ENCODE measurements around the gene DDR1. TPM values are rescaled to one million over a fixed set of nuclear protein-coding genes. Genes with fewer than 3 reads are reported as not detected.

Gene DDR1
- total RNA-seq, 1 experiment from 2014 or later: 95.2 TPM

DNA sequence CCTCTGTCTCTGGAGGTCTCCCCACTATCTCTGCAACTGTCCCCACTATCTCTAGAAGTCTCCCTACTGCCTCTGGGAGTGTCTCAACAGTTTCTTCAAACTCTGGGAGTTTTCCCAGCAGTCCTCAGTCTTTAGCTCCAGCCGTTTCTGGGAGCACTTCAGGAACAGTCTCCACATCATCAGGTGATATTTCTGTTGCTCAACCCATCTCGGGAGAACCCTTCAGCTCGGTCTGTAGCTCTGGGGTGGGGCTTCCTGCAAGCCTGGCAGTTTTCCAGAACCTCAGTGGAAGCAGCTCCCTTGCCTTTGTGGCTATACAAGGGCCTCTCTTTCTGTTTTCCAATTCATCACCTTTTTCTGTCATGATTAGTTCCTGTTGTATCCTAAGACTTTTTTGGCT is 50.7 kb downstream of the DDR1 start:
- Histone ChIP-seq H3K4me3 (ENCODE audit: low read depth in 2 of 2, low read length in 2 of 2) (no peak overlapping the region), H3K27ac (ENCODE audit: low read length) (no peak overlapping the region), H3K9me3 (ENCODE audit: control insufficient read depth, insufficient read depth, low read depth, low read length) (no peaks in the 10 kb centered on the region), H3K36me3 (ENCODE audit: control insufficient read depth, insufficient read depth, low read length) (no peaks in the 10 kb centered on the region), H3K27me3 (ENCODE audit: control insufficient read depth, insufficient read depth, low read length) (no peaks in the 10 kb centered on the region), H3K4me1 (ENCODE audit: control insufficient read depth, insufficient read depth, low read length) (no peaks in the 10 kb centered on the region)
- no TSS peak for BruUV-seq (replicated peaks)
- ATAC-seq (no peak), DNase-seq (ENCODE audit: low read depth, low spot score) (no peak)
- CTCF ChIA-PET: interaction anchor here (0.7 kb wide), 1 partner anchor 221 kb away, joined by 3 read pairs; no protein-coding TSS in a partner anchor
- intact Hi-C loops (cut with micrococcal nuclease; ENCODE audit: unreplicated experiment) (no loop called here), in situ Hi-C loops (cut with HindIII; ENCODE audit: low pct_unique_long_range_greater_than_20kb, low sequenced_read_pairs) (no loop called here)
- TF ChIP-seq SIN3A (IDR thresholded peaks at IDR 0.05; ENCODE audit: borderline replicate concordance, insufficient read depth, low read depth, low read length) (no peak), TCF7L2 (IDR thresholded peaks at IDR 0.05; ENCODE audit: low read depth, low read length) (no peak), POLR2AphosphoS5 (IDR thresholded peaks at IDR 0.05; ENCODE audit: low read depth, low read length) (no peak)
- TF ChIP-seq, protein P1, sequence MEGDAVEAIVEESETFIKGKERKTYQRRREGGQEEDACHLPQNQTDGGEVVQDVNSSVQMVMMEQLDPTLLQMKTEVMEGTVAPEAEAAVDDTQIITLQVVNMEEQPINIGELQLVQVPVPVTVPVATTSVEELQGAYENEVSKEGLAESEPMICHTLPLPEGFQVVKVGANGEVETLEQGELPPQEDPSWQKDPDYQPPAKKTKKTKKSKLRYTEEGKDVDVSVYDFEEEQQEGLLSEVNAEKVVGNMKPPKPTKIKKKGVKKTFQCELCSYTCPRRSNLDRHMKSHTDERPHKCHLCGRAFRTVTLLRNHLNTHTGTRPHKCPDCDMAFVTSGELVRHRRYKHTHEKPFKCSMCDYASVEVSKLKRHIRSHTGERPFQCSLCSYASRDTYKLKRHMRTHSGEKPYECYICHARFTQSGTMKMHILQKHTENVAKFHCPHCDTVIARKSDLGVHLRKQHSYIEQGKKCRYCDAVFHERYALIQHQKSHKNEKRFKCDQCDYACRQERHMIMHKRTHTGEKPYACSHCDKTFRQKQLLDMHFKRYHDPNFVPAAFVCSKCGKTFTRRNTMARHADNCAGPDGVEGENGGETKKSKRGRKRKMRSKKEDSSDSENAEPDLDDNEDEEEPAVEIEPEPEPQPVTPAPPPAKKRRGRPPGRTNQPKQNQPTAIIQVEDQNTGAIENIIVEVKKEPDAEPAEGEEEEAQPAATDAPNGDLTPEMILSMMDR (IDR thresholded peaks at IDR 0.05): no peak
- TF ChIP-seq, protein P2, sequence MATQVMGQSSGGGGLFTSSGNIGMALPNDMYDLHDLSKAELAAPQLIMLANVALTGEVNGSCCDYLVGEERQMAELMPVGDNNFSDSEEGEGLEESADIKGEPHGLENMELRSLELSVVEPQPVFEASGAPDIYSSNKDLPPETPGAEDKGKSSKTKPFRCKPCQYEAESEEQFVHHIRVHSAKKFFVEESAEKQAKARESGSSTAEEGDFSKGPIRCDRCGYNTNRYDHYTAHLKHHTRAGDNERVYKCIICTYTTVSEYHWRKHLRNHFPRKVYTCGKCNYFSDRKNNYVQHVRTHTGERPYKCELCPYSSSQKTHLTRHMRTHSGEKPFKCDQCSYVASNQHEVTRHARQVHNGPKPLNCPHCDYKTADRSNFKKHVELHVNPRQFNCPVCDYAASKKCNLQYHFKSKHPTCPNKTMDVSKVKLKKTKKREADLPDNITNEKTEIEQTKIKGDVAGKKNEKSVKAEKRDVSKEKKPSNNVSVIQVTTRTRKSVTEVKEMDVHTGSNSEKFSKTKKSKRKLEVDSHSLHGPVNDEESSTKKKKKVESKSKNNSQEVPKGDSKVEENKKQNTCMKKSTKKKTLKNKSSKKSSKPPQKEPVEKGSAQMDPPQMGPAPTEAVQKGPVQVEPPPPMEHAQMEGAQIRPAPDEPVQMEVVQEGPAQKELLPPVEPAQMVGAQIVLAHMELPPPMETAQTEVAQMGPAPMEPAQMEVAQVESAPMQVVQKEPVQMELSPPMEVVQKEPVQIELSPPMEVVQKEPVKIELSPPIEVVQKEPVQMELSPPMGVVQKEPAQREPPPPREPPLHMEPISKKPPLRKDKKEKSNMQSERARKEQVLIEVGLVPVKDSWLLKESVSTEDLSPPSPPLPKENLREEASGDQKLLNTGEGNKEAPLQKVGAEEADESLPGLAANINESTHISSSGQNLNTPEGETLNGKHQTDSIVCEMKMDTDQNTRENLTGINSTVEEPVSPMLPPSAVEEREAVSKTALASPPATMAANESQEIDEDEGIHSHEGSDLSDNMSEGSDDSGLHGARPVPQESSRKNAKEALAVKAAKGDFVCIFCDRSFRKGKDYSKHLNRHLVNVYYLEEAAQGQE (IDR thresholded peaks at IDR 0.05; ENCODE audit: insufficient read depth in 1 of 2, low read depth in 2 of 2, low read length in 1 of 2): no peak
- POLR2A ChIA-PET: no interaction called here

DNA sequence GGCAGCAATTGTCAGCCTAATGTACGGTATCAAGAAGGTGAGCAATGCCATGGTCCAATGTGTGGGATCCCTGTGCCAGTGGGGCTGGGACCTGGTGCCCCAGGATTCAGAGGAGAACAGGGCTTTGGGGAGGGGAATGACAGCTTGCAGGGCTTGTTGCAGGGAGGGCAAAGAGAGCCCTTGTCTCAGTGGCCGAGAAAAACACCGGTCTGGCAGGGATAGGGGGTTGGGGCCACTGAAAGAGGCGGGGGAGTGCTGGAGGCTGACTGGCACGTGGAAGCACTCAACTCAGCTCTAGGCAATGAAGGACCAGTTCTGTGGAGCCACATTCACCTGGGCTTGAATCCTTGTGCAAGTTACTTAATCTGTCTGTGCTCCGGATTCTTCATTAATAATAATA is 52.9 kb downstream of the DDR1 start:
- no peak overlapping the region for H3K4me3 ChIP-seq (ENCODE audit: low read depth in 2 of 2, low read length in 2 of 2)
- TF ChIP-seq SIN3A (IDR thresholded peaks at IDR 0.05; ENCODE audit: borderline replicate concordance, insufficient read depth, low read depth, low read length): no peak
- no peak for TF ChIP-seq POLR2AphosphoS5 (IDR thresholded peaks at IDR 0.05; ENCODE audit: low read depth, low read length)
- TF ChIP-seq, protein P1 (IDR thresholded peaks at IDR 0.05): no peak
- no peak for TF ChIP-seq TCF7L2 (IDR thresholded peaks at IDR 0.05; ENCODE audit: low read depth, low read length)
- TF ChIP-seq, protein P2 (IDR thresholded peaks at IDR 0.05; ENCODE audit: insufficient read depth in 1 of 2, low read depth in 2 of 2, low read length in 1 of 2): no peak
- no peaks in the 10 kb centered on the region for H3K9me3 ChIP-seq (ENCODE audit: control insufficient read depth, insufficient read depth, low read depth, low read length)
- intact Hi-C loops (cut with micrococcal nuclease; ENCODE audit: unreplicated experiment) (no loop called here), in situ Hi-C loops (cut with HindIII; ENCODE audit: low pct_unique_long_range_greater_than_20kb, low sequenced_read_pairs) (no loop called here)
- CTCF ChIA-PET: no interaction called here
- no peak overlapping the region for H3K27ac ChIP-seq (ENCODE audit: low read length)
- H3K4me1 ChIP-seq (ENCODE audit: control insufficient read depth, insufficient read depth, low read length): peaks cover 2% of the 10 kb centered on the region; the same call in 1 of the 2 replicates
- no peaks in the 10 kb centered on the region for H3K27me3 ChIP-seq (ENCODE audit: control insufficient read depth, insufficient read depth, low read length)
- POLR2A ChIA-PET: no interaction called here
- no TSS peak for BruUV-seq (replicated peaks)
- DNase-seq (ENCODE audit: low read depth, low spot score) (no peak), ATAC-seq (no peak)
- H3K36me3 ChIP-seq (ENCODE audit: control insufficient read depth, insufficient read depth, low read length): no peaks in the 10 kb centered on the region

Data from Panc1 (cell line).